ENCODE results near the gene PAPOLB.

The PAPOLB gene

DNA sequence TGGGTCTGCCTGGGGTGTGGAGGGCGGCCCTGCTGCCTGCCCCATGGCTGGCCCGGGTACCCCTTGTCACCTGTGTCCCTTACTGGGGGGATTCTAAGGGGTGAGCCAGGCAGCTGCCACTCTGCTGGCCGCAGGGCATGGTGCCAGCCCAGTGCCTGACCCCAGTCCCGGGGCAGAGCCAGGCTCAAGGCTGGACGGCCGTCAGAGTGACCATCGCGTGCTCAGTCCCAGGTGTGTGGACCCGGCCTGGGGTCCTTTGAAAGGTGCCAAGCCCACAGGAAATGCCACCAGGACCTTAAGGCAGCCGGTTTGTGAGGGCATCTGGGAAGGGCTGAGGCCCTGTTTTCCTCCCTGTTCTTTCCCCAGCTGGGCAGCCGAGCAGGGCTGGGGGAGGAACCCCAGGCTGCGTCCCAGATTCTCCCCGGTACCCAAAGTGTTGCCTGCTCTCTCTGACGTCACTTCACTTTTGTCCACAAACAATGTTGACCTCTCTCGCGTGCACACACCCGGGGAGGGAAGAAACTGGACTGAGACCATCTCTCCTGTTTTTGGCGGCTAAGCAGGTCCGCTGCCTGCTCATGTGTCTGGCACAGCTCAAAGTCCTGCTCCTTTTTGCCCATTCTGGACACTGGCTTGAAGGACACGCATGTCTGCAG is 37.6 kb downstream of the PAPOLB start:
- DNase-seq (ENCODE audit: low read depth in 2 of 2): no peak
- TF ChIP-seq, protein P1, sequence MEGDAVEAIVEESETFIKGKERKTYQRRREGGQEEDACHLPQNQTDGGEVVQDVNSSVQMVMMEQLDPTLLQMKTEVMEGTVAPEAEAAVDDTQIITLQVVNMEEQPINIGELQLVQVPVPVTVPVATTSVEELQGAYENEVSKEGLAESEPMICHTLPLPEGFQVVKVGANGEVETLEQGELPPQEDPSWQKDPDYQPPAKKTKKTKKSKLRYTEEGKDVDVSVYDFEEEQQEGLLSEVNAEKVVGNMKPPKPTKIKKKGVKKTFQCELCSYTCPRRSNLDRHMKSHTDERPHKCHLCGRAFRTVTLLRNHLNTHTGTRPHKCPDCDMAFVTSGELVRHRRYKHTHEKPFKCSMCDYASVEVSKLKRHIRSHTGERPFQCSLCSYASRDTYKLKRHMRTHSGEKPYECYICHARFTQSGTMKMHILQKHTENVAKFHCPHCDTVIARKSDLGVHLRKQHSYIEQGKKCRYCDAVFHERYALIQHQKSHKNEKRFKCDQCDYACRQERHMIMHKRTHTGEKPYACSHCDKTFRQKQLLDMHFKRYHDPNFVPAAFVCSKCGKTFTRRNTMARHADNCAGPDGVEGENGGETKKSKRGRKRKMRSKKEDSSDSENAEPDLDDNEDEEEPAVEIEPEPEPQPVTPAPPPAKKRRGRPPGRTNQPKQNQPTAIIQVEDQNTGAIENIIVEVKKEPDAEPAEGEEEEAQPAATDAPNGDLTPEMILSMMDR (IDR thresholded peaks at IDR 0.05; ENCODE audit: low read depth, low read length): no peak
- no peak overlapping the region for H3K4me3 ChIP-seq (replicated peaks in 1 of 2; ENCODE audit: low read depth in 2 of 2, low read length in 2 of 2)

DNA sequence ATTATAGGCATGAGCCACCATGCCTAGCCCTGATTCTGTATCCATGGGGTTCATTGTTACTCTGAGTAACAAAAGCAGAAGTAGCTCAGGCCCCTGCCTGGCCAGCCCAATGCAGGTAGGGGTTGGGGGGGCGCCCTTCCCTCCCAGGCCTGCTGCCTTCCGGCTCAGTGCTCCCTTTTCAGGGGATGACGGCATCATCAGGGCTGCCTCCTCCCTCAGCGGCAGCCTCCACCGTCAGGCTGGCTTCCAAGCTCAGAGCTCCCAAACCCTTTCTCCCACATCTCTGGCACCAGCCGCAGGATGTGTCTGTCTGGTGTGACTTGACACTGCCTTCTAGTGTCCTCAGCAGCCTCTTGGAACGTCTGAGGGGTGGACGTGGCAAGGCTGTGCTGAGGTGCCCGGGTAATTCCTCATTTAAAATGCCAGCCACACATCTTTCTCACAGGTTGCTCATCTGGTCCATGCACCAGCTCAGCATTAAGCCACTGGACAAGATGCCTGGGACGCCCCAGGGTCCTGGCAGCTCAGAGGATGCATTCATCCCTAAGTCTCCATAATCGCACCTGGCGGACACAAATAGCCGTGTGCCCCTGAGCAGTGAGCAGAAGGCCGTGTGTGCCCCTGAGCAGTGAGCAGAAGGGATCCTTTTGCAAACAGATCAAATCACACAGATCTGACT is 38.2 kb downstream of the PAPOLB start:
- no peak overlapping the region for H3K4me3 ChIP-seq (replicated peaks in 1 of 2; ENCODE audit: low read depth in 2 of 2, low read length in 2 of 2)
- TF ChIP-seq, protein P1 (IDR thresholded peaks at IDR 0.05; ENCODE audit: low read depth, low read length): no peak
- no peak for DNase-seq (ENCODE audit: low read depth in 2 of 2)

DNA sequence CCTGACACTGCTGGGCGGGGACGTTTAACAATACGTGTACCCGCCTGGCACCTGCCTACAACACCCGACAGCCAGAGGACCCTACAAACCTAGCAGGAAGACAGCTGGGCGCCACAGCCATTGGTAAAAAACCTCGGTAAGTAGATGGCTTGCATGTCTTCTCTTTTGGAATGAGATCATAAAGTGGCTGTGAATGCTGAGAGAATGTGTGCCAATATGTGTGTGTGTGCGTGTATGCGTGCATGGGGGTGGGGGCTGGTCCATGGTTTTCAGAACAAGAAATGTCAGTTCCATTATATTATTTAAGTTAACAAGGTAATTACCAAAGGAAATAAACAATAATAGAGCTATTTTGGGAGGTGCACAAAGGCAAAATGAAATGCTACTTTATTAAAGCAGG is 39.2 kb downstream of the PAPOLB start:
- H3K4me3 ChIP-seq (replicated peaks in 1 of 2; ENCODE audit: low read depth in 2 of 2, low read length in 2 of 2): no peak overlapping the region
- TF ChIP-seq, protein P1 (IDR thresholded peaks at IDR 0.05; ENCODE audit: low read depth, low read length): no peak
- DNase-seq (ENCODE audit: low read depth in 2 of 2): no peak

DNA sequence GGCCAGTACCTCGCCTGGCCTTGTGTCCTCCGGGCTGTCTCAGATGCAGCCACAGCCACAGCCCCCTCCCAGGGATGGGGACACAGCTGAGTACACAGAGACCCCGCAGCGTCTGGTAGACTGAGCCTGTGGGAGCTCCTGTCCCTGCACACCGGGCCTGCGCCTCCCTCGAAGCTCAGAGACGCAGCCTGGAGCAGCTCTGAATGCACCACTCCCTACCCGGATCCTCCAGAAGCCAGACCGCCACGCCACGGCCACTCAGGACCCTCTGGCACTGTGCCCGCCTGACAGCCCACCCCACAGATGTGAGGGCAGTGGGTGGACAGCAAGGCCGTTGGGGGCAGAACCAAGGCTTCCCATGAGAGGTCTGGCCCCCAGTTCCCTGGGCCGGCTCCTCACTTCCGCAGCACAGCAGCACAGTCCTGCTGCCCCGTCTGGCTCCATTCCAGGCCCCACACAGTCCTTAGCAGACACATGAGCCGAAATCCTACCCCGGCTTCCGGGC is 40.8 kb downstream of the PAPOLB start:
- no peak overlapping the region for H3K4me3 ChIP-seq (replicated peaks in 1 of 2; ENCODE audit: low read depth in 2 of 2, low read length in 2 of 2)
- no peak for DNase-seq (ENCODE audit: low read depth in 2 of 2)
- TF ChIP-seq, protein P1 (IDR thresholded peaks at IDR 0.05; ENCODE audit: low read depth, low read length): no peak

DNA sequence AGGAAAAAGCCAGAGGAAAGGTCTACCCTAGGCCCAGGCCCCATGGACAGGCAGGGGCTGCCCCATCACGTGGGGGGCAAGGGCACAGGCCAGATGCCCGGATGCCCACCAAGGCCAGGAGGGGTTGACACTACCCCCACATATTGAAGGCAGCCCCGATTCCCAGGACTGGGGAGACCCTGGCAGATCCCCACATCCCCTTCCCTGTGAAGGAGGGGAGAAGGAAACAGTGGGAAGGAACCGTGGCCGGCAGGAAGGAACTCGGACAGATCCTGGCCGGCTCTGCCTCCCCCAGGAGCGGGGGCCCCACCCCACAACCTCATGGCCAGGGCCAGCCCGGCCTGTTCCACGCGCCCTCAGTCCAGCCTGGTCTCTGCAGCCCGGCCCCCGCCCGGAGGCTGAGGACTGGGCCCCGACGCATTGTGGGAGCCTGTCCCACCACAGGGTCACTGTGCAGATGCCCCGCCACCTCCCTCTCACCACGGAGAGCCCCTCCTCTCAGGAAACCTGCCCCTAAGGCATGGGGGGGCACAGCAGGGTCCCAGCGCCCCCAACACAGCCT is 41.3 kb downstream of the PAPOLB start:
- no peak for DNase-seq (ENCODE audit: low read depth in 2 of 2)
- no peak overlapping the region for H3K4me3 ChIP-seq (replicated peaks in 1 of 2; ENCODE audit: low read depth in 2 of 2, low read length in 2 of 2)
- TF ChIP-seq, protein P1 (IDR thresholded peaks at IDR 0.05; ENCODE audit: low read depth, low read length): no peak

DNA sequence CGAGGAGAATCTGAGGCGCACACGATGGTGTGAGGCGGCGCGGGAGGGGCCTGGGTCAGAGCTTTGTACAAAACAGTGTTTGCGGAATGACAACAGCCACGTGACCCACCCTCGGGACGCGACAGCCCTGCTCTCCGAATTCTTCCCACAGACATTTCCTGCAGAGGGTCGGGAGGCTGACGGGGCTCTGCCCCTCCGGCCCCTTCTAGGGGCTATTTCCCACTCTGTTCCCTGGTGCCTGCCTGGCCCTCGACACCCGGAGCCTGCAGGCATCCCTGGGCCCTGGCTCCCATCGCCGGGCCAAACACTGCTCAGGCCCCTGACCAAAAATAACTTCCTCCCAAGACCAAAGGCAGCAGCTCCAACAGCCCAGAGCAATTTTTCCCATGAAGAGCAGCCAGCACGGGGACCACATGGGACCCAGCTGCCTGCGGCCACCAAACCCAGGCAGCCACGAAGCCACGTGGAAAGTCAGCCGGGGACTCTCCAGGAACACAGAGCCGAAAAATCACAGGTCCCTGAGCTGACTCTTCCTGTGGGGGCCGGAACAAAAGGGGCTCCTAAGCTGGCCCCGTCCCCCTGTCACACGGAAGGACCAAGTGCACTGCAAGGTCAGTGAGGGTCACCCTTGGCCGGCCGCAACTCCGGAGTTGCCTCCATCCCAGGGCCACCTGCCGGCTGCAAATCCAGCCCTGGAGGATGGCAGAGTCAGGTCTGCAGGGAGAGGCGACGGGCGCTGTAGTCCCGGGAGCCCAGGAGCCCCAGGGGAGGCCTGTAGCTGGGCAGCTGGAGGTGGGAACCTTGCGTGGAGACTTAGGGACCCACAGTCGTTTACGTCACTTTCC is 42.0 kb downstream of the PAPOLB start:
- H3K4me3 ChIP-seq (replicated peaks in 1 of 2; ENCODE audit: low read depth in 2 of 2, low read length in 2 of 2): no peak overlapping the region
- TF ChIP-seq, protein P1 (IDR thresholded peaks at IDR 0.05; ENCODE audit: low read depth, low read length): no peak
- DNase-seq (ENCODE audit: low read depth in 2 of 2): no peak
